OCI-M2 (cell line): Measurements from ENCODE around the gene ACTRT2.

Experiments
- DNase-seq: peaks from one replicate; lab custom pipeline; 2025; ENCODE audit not compliant: unreplicated experiment; lab: John Stamatoyannopoulos, UW

Gene ACTRT2

DNA sequence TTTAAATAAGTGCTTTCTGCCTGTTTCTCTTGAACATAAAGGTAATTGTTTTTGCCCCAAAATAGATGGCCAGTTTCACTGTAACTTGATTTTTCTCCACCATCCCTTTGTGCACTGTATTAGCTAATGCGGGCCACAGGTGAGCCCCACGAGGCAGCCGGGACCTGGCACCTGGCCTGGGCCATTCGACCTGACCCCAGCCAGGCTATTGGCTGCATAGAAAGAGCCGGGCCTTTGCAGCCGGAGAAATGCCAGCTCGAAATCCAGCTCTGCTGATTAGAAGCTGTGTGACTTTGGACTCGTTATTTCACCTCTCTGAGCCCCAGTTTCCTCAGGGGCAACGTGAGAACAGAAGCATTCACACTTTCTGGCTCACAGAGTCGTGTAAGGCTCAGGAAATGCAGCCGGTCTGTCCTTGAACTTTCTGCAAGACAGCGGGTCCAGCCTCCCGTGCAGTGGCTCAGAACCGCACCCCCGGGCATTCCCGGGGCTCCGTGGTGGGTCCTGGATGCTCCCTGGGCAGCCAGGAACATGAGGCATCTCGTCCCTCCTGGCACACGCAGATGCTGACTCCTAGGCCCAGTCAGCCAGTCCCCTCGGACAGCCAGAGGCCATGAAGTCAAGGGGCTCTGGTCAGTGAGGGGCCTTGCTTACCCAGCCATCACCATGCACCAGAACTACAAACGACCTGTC lies 37.4 kb upstream of the ACTRT2 start:
- DNase-seq: no peak

DNA sequence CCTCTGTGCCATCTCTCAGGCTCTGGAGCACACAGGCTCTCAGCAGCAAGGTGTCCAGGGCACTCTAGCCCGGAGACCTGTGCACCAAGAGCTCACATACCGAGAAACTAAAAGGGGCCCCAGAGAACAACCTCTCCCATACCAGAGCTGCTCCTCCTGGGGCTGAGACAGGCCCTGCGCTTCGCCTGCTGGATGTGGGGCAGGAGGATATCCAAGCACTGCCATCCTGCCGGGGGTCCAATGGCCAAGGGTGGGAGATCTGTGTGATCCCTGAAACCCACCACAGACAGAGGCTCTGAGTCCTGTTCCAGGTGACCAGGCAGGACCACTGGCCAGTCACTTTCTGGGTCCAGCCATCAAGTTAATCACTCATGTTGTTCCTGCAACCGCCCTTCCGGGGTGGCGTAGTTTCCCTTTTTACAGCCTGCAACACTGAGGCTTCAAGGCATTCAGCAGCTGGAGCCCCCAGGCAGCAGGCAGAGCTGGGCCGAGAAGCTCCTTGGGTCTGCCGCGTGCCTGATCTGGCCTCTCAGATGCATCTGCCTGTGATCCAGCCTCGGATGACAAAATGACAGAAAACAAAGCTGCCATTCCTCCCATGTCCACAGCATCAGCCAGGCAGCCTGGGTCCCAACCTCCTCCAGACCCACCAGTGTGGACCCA lies 36.7 kb upstream of the ACTRT2 start:
- no peak for DNase-seq

DNA sequence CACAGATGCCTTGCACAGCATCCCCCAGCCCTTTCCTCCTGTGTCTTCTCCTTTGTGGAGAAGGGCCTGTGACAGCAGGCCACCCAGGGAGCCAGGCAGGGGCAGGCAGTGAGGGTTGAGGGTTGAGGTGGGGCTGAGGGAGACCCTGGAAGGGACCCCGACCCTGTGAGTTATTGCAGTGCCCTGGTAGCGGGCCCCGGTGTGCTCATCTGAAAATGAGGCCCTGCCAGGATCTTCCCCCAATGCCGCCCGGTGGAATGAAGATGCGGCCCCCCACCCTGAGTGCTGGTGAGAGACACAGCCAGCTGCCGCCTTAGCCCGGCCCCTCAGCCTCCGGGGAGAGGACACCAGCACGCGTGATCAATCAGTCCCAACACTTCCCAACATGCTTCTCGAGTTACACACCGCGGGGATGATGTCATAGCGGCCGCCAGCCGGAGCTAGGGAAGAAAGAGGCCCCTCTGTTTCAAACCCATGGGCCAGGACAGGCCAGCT lies 36.2 kb upstream of the ACTRT2 start:
- no peak for DNase-seq

DNA sequence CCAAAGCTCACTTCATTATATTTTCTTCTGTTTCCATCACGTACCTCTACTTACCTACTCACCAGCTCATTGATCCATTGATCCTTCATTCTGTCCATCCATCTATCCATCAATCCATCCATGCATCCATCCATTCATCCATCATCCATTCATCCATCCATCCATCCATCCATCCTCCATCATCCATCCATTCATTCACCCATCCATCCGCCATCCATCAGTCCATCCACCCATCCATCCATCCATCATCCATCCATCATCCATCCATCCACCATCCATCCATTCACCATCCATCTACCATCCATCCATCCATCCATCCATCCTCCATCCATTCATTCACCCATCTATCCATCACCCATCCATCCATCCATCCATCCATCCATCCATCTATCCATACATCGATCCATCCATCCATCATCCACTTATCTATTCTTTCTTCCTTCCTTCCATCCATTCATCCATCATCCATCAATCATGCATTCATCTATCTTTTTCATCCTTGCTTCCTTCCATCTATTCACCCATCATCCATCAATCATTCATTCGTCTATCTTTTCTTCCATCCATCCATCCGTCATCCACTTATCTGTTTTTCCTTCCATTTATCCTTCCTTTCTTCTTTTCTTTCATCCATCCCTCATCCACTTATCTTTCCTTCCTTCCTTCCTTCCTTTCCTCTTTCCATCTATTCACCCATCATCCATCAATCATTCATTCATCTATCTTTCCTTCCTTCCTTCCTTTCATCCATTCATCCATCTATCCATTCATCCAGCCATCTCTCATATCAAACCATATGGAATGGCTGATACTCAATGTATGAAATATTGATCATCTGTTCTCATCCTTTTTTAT lies 35.3 kb upstream of the ACTRT2 start:
- DNase-seq: no peak

DNA sequence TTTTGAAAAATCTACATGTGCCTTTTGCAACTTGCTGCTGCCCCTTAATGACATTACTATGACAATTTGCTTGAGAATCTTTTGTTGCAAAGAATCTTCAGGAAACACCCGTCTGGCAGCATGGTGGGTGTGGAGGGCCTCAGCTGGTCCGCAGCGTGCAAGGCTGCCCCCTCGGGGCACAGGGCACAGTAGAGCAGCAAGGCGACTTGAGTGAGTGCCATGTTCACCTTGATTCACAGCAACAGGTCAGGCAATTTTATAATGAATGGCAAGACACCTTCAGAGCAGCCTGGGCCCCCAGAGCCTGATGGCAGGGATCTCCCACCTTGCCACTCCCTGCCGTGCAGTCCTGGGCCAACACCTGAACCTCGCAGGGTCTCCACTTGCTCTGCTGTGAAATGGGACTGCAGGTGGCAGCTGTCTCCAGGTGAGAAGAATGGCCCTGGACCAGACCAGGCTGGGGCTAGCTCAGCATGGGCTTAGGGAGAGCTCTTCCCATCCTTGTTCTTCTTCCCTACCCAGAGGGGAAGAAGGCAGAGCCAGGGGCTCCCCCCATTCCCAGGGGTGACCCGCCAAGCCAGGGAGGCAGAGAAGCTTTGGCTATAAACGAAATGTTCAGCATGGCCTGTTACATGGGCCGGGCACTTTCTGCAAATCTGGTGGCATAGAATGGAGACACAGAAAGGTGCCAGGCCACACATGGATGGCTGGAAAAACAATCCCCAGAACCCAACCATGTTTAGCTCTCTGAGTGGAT lies 34.5 kb upstream of the ACTRT2 start:
- no peak for DNase-seq

DNA sequence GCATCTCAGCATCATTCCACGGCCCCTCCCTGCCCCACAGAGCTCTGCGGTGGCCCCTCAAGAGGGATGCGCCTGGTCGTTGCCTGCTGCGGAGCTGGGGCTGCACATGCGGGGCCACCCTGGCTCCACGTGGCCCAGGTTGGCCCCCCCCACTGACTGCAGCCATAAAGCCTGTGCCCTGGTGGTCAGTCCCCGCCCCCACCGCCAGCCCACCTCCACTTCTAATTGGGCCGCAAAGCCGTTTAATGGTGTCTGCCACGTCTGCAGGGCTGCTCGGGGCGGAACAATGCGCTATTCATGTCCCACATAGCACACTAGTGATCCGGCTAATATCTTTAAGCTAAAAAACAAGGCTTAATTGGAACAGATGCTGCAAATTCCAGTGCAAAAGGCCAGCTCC lies 33.5 kb upstream of the ACTRT2 start:
- DNase-seq: no peak

DNA sequence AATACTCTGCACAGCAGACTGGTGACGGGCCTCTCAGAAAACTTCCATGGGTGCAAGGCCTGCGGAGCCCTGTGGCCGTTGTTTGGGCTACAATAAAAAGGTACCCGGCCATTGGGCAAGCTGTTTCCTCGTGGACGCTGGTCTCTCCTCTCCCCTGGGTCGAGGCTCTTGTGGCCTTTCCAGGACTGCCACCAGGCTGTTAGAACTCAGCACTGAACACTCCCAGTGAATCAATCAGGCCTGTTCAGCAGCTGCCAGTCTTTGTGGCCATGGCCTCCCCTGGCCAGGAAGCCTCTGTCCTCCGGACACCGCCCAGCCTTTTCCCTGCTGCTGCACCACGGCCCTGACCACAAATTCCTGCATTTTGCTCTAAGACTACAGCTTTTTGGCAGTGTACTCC lies 33.0 kb upstream of the ACTRT2 start:
- no peak for DNase-seq

DNA sequence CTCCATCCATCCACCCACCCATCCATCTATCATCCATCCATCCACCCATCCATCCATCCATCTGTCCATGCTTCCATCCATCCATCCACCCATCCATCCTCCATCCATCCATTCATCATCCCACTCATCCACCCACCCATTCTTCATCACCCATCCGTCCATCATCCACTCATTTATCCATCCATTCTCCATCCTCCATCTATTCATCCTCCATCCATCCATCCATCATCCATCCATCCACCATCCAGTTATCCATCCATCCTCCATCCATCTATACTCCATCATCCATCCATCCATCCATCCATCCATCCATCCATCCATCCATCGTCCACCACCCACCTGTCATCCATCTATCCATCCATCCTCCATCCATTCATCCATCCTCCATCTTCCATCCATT lies 32.1 kb upstream of the ACTRT2 start:
- DNase-seq: no peak

DNA sequence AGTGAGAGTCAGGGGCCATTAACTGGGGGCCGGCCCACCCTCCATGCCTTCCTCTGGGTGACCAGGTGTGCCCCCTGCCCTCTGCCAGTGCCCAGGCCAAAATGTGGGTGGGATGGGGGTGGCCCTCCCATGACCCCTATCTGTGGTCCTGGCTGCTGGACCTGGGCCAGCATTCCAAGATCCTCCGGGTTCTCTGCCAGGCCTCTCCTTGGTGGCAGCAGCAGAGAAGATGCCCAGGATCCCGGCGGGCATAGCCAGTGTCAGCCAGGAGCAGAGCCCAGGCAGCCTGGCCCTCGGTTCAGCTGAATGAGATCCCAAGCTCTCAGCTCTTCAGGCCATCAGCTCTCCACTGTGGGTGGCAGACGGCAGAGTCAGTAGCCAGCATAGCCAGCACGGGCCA lies 31.3 kb upstream of the ACTRT2 start:
- no peak for DNase-seq

DNA sequence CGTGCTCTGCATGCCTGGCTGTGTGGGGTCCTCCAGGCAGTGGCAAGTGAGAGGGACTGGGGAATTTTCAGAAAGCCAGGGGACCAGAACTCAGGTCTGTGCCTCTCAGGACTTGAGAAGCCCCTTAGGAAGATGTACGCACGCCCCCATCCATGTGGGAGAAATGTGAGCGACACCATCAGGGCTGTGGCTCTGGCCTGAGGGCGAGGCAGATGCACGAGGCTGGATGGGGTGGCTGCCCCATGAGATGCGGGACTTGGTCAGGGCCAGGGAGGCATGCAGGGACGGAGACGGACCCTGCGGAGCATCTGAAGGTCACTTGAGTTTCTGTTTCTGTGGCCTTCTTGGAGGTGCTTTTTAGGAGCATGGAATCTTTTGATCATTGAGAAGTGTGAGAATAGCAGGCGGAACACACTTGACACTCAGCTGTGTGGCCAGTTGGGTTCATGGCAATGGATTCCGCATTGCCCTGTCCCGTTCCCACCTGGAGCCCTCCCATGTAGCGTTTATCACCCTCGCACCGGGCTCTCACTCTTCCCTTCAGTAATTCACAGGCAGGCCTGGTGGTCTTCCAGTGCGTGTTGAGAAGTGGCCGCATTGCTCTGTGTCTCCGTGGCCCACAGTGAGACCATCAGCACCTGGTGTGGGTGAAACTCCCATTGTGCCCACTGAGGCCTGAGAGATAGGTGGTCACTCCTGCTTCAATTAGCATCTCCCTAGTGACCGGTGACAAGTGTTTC lies 30.7 kb upstream of the ACTRT2 start:
- no peak for DNase-seq

DNA sequence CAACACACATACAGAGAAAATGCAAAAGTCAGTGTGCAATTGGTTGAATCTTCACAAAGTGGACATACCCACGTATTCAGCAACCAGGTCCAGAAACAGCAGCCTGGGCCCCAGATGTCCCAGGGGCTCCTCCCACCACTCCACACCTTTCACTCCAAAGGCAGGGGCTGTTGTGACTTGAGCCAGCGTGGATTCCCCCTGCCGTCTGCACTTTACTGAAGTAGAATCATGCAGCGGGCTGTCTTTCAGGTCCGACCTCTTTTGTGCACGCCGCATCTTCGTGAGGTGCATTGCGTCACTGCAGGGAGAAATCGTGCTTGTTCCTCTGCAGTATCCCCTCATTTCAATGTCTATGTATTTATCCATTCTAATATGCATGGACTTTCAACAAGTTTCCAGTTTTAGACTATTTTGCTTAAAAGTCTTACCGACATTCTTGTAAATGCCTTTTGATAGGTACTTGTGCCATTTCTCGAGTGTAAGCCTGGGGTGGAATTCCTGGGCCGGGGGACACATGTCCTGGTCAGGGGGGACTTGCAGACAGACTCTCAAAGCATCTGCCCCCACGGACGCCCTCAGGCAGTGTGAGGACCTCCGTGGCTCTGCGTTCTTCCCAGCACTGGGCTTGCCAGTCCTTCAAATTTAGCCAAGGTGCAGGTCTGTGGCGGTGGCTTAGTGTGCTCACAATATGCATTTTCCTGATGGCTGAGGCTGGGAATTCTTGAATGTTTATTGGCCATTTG lies 29.3 kb upstream of the ACTRT2 start:
- DNase-seq: no peak

DNA sequence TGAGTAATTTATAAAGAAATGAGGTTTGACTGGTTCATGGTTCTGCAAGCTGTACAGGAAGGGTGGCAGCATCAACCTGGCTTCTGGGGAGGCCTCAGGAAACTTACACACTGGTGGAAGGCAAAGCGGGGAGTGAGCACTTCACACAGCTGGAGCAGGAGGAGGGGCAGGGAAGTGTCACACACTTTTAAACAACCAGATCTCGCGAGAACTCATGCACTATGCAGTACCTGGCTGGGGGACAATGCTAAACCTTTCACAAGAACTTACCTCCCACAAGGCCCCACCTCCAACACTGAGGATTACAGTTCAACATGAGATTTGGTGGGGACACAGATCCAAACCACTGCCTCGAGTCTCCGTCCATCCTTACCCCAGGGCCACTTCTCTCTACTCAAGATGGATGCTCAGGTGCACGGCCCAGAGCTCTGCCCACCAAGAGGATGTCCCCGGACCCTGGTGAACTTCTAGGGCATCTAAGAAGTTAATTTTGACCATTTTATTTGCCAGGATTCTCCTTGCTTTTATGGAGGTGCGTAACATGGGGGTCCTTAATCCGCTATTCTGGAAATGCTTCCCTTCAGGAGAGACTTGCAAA lies 22.7 kb upstream of the ACTRT2 start:
- no peak for DNase-seq

DNA sequence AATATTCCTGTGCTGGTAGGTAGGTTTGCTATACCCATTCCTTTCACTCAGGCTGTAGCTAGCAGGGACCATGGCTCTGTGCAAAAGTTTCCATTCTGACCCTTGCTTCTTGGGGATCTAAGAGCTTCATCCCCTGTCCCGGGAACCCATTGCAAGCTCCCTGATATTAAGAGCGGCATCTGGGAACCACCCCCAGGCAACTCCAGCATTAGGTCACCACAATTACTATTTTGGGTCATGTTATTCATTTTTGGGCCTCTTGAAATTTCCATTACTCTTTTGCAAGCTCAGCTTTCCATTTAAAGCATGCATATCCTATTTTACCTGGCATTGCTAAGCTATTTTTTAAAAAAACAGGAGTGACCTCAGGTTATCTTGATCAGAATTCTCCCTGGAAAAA lies 22.1 kb upstream of the ACTRT2 start:
- DNase-seq: no peak

DNA sequence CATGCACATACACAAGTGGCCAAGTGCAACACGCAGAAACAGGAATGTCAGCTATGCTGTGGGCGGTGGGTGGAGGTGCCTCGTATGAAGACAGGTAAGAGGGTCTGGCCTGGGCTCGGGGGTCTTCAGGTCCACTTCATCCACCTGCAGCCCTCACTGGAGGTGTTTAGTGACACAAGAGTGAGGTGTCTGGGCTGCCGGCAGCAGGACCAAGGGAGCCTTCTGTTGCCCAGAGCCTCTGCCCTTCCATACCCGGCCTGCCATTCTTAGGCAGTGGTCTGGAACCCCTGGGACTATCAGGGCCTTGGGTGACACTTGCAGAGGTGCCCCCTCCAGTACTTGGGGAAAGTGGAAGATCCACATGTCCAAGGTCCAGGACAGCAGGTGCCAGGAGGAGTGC lies 21.7 kb upstream of the ACTRT2 start:
- DNase-seq: no peak

DNA sequence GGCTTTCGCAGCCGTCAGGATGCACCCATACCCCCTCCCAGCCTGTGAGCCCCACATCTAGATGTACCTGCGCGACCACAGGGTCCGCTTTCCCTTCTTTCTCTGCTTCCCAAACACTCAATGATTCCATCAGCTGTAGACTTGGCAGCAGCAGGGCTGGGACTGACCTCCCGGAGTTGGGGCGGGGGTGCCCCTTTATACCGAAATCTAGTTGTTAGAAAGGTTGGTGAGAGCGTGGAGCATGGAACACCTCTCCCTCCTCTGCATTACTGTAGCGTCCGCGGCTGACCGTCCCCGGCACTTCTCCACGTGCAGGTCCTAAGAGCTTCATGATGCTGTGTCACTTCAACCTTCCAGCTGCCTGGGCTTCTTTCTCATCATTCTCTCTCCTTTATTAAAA lies 21.1 kb upstream of the ACTRT2 start:
- no peak for DNase-seq

DNA sequence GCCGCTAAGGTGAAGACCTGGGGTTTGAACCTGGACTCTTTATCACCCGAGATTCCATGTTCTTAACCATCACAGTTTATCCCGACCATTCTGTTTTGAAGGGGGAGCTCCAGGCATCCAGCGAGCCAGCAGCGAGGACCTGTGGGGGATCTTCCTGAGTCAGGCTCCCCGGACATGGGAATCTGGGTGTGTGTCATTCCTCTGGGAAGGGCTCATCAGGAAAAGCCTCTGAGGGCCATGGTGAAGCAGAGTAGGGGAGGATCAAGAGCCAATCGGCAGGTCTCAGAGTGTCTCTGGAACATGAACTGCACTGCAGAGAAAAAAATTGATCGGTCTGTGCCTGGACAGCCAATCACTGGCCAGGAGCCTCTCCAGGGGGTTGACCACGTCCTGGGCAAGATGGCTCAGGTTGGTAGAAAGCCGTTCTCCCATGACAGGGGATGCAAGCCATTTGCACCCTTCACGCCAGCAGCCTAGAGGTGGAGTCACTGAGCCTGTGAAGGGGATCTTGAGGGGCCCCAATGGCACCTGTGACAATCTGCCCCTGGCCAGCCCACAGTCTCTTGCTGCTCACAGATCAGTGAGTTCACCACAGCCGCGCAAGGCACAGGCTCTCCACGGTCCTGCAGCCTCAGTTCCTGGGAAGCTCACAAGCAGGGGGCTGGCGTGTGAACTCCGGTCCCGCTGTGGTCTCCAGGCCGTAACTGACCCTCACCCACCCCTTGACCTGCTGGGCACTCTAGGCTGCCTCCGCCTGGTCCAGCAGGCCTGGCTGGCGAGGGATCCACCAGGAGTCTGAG lies 20.4 kb upstream of the ACTRT2 start:
- DNase-seq: no peak

DNA sequence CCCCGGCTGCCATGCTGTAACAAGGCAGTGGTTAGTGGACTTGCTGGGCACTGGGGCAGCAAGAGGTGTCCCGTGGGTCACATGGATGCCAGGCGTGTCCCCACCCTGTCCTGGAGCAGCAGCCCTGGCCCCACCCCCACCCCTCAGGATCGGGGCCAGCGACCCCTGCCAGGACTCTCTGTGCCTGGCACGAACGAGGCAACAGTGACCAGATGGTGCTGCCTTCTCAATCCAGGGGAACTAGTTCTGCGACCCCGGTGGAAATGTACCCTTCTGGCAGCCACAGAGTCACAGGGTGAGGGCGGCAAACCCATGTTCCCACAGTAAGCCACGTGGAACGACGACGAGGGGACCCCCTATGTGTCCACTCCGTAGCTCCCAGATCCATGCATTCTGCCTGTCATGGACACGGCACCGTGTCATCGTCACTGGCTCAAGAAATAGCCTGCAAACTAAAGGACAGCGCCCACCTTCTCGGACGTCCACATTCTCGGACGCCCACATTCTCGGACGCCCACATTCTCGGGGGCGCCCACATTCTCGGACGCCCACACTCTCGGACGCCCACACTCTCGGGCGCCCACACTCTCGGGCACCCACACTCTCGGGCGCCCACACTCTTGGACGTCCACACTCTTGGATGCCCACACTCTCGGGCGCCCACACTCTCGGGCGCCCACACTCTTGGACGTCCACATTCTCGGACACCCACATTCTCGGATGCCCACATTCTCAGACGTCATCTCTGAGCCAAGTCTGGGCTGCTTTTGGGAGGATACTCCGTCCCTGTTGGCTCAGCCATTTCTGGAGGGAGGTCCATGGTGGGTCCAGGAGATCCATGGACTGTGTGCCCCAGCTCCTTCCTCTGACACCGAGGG lies 19.6 kb upstream of the ACTRT2 start:
- no peak for DNase-seq
